ENCODE measurements around the gene PLGLB1. TPM values are rescaled to one million over a fixed set of nuclear protein-coding genes. Genes with fewer than 3 reads are reported as not detected.
A peak's percentile ranks its signal among the peaks of the same experiment; 100 is the strongest.
"Not testable (repeated sequence)": the region's sequence is repeated elsewhere in the genome, so short reads cannot be mapped to it uniquely, and the experiment has no call there.

Gene PLGLB1
- 1.4 TPM for total RNA-seq (2021; ENCODE audit: unreplicated experiment)
- 0.41 TPM for polyA plus RNA-seq (2012; ENCODE audit: insufficient read length)
- Bru-seq, nascent RNA, result percentile 42 among the genes with signal in this experiment
- BruChase-seq, experiment 1, labeled RNA remaining after a 2-hour chase, result percentile 46 among the genes with signal in this experiment
- BruChase-seq, experiment 2, labeled RNA remaining after a 6-hour chase, result percentile 36 among the genes with signal in this experiment
- long read RNA-seq, result 0 reads

GRCh38 chr2:87021744-87022143, at the start of gene PLGLB1:
Gene PLGLB1, minus strand, starts transcription at chr2:87021844. Its CDS starts 61 bp downstream, at chr2:87021783.
- H3K4me3 ChIP-seq (ENCODE audit: low read depth in 2 of 2, low read length in 2 of 2); BruUV-seq (replicated peaks); POLR2A ChIA-PET; intact Hi-C loops (cut with micrococcal nuclease; ENCODE audit: unreplicated experiment); in situ Hi-C loops (cut with HindIII; ENCODE audit: low pct_unique_long_range_greater_than_20kb, low sequenced_read_pairs); H3K27ac ChIP-seq (ENCODE audit: low read length); H3K27me3 ChIP-seq (ENCODE audit: control insufficient read depth, insufficient read depth, low read length); H3K36me3 ChIP-seq (ENCODE audit: control insufficient read depth, insufficient read depth, low read length); H3K4me1 ChIP-seq (ENCODE audit: control insufficient read depth, insufficient read depth, low read length); CTCF ChIA-PET; ATAC-seq; DNase-seq (ENCODE audit: low read depth, low spot score); H3K9me3 ChIP-seq (ENCODE audit: control insufficient read depth, insufficient read depth, low read depth, low read length): not testable (repeated sequence)

GRCh38 chr2:87064305-87064704, 42.7 kb upstream of the PLGLB1 start:
- H3K27me3 ChIP-seq (ENCODE audit: control insufficient read depth, insufficient read depth, low read length); H3K27ac ChIP-seq (ENCODE audit: low read length); H3K9me3 ChIP-seq (ENCODE audit: control insufficient read depth, insufficient read depth, low read depth, low read length); DNase-seq (ENCODE audit: low read depth, low spot score); H3K4me3 ChIP-seq (ENCODE audit: low read depth in 2 of 2, low read length in 2 of 2); H3K4me1 ChIP-seq (ENCODE audit: control insufficient read depth, insufficient read depth, low read length); POLR2A ChIA-PET; in situ Hi-C loops (cut with HindIII; ENCODE audit: low pct_unique_long_range_greater_than_20kb, low sequenced_read_pairs); intact Hi-C loops (cut with micrococcal nuclease; ENCODE audit: unreplicated experiment); BruUV-seq (replicated peaks); H3K36me3 ChIP-seq (ENCODE audit: control insufficient read depth, insufficient read depth, low read length); ATAC-seq; CTCF ChIA-PET: not testable (repeated sequence)

GRCh38 chr2:87063431-87063830, 41.8 kb upstream of the PLGLB1 start:
- DNase-seq (ENCODE audit: low read depth, low spot score); BruUV-seq (replicated peaks); H3K27me3 ChIP-seq (ENCODE audit: control insufficient read depth, insufficient read depth, low read length); CTCF ChIA-PET; H3K4me1 ChIP-seq (ENCODE audit: control insufficient read depth, insufficient read depth, low read length); ATAC-seq; H3K4me3 ChIP-seq (ENCODE audit: low read depth in 2 of 2, low read length in 2 of 2); H3K9me3 ChIP-seq (ENCODE audit: control insufficient read depth, insufficient read depth, low read depth, low read length); POLR2A ChIA-PET; H3K36me3 ChIP-seq (ENCODE audit: control insufficient read depth, insufficient read depth, low read length); H3K27ac ChIP-seq (ENCODE audit: low read length); in situ Hi-C loops (cut with HindIII; ENCODE audit: low pct_unique_long_range_greater_than_20kb, low sequenced_read_pairs); intact Hi-C loops (cut with micrococcal nuclease; ENCODE audit: unreplicated experiment): not testable (repeated sequence)

GRCh38 chr2:87061519-87061918, 39.9 kb upstream of the PLGLB1 start:
- POLR2A ChIA-PET; H3K36me3 ChIP-seq (ENCODE audit: control insufficient read depth, insufficient read depth, low read length); in situ Hi-C loops (cut with HindIII; ENCODE audit: low pct_unique_long_range_greater_than_20kb, low sequenced_read_pairs); BruUV-seq (replicated peaks); H3K4me1 ChIP-seq (ENCODE audit: control insufficient read depth, insufficient read depth, low read length); H3K27ac ChIP-seq (ENCODE audit: low read length); H3K9me3 ChIP-seq (ENCODE audit: control insufficient read depth, insufficient read depth, low read depth, low read length); H3K4me3 ChIP-seq (ENCODE audit: low read depth in 2 of 2, low read length in 2 of 2); H3K27me3 ChIP-seq (ENCODE audit: control insufficient read depth, insufficient read depth, low read length); DNase-seq (ENCODE audit: low read depth, low spot score); ATAC-seq; CTCF ChIA-PET; intact Hi-C loops (cut with micrococcal nuclease; ENCODE audit: unreplicated experiment): not testable (repeated sequence)

GRCh38 chr2:87057606-87058005, 36.0 kb upstream of the PLGLB1 start:
- H3K27me3 ChIP-seq (ENCODE audit: control insufficient read depth, insufficient read depth, low read length); ATAC-seq; BruUV-seq (replicated peaks); H3K4me3 ChIP-seq (ENCODE audit: low read depth in 2 of 2, low read length in 2 of 2); DNase-seq (ENCODE audit: low read depth, low spot score); intact Hi-C loops (cut with micrococcal nuclease; ENCODE audit: unreplicated experiment); CTCF ChIA-PET; H3K4me1 ChIP-seq (ENCODE audit: control insufficient read depth, insufficient read depth, low read length); H3K27ac ChIP-seq (ENCODE audit: low read length); POLR2A ChIA-PET; in situ Hi-C loops (cut with HindIII; ENCODE audit: low pct_unique_long_range_greater_than_20kb, low sequenced_read_pairs); H3K9me3 ChIP-seq (ENCODE audit: control insufficient read depth, insufficient read depth, low read depth, low read length); H3K36me3 ChIP-seq (ENCODE audit: control insufficient read depth, insufficient read depth, low read length): not testable (repeated sequence)

- H3K27ac ChIP-seq (ENCODE audit: low read length); POLR2A ChIA-PET; H3K4me3 ChIP-seq (ENCODE audit: low read depth in 2 of 2, low read length in 2 of 2); DNase-seq (ENCODE audit: low read depth, low spot score); H3K27me3 ChIP-seq (ENCODE audit: control insufficient read depth, insufficient read depth, low read length); in situ Hi-C loops (cut with HindIII; ENCODE audit: low pct_unique_long_range_greater_than_20kb, low sequenced_read_pairs); ATAC-seq; H3K9me3 ChIP-seq (ENCODE audit: control insufficient read depth, insufficient read depth, low read depth, low read length); H3K36me3 ChIP-seq (ENCODE audit: control insufficient read depth, insufficient read depth, low read length); H3K4me1 ChIP-seq (ENCODE audit: control insufficient read depth, insufficient read depth, low read length); CTCF ChIA-PET; intact Hi-C loops (cut with micrococcal nuclease; ENCODE audit: unreplicated experiment): not testable (repeated sequence)
- BruUV-seq (replicated peaks), result TSS peak; percentile 53
These were observed 35.2 kb upstream of the PLGLB1 start for GRCh38 chr2:87056843-87057242.

- ATAC-seq; DNase-seq (ENCODE audit: low read depth, low spot score); H3K4me1 ChIP-seq (ENCODE audit: control insufficient read depth, insufficient read depth, low read length); CTCF ChIA-PET; H3K27me3 ChIP-seq (ENCODE audit: control insufficient read depth, insufficient read depth, low read length); POLR2A ChIA-PET; BruUV-seq (replicated peaks); H3K36me3 ChIP-seq (ENCODE audit: control insufficient read depth, insufficient read depth, low read length); intact Hi-C loops (cut with micrococcal nuclease; ENCODE audit: unreplicated experiment); H3K4me3 ChIP-seq (ENCODE audit: low read depth in 2 of 2, low read length in 2 of 2); in situ Hi-C loops (cut with HindIII; ENCODE audit: low pct_unique_long_range_greater_than_20kb, low sequenced_read_pairs); H3K27ac ChIP-seq (ENCODE audit: low read length); H3K9me3 ChIP-seq (ENCODE audit: control insufficient read depth, insufficient read depth, low read depth, low read length): not testable (repeated sequence)
These were observed 34.8 kb upstream of the PLGLB1 start for GRCh38 chr2:87056435-87056834.

GRCh38 chr2:87054375-87054774, 32.7 kb upstream of the PLGLB1 start:
- BruUV-seq (replicated peaks); DNase-seq (ENCODE audit: low read depth, low spot score); H3K4me1 ChIP-seq (ENCODE audit: control insufficient read depth, insufficient read depth, low read length); CTCF ChIA-PET; ATAC-seq; H3K27ac ChIP-seq (ENCODE audit: low read length); intact Hi-C loops (cut with micrococcal nuclease; ENCODE audit: unreplicated experiment); H3K4me3 ChIP-seq (ENCODE audit: low read depth in 2 of 2, low read length in 2 of 2); POLR2A ChIA-PET; H3K27me3 ChIP-seq (ENCODE audit: control insufficient read depth, insufficient read depth, low read length); in situ Hi-C loops (cut with HindIII; ENCODE audit: low pct_unique_long_range_greater_than_20kb, low sequenced_read_pairs); H3K9me3 ChIP-seq (ENCODE audit: control insufficient read depth, insufficient read depth, low read depth, low read length); H3K36me3 ChIP-seq (ENCODE audit: control insufficient read depth, insufficient read depth, low read length): not testable (repeated sequence)
